Endothelial cell of umbilical vein (primary cell): Measurements from ENCODE around the gene RPGRIP1. TPM values are rescaled to one million over a fixed set of nuclear protein-coding genes. Genes with fewer than 3 reads are reported as not detected.

Source experiments
- BruUV-seq: library from RNA; stranded (reverse); fragments of 400-500 nt; replicated peaks from 2 replicates; lab custom pipeline; 2021; lab: Mats Ljungman, UMichigan
- CTCF ChIA-PET: fragments of 300-600, 350-600 bp; sonication (Branson Sonifier 250); formaldehyde crosslinking; loops from one replicate; lab custom pipeline; 2021; ENCODE audit warnings: antibody characterized with exemption, inconsistent platforms; lab: Charles Lee
- POLR2A ChIA-PET: fragments of 300-600, 350-600 bp; sonication (Branson Sonifier 250); formaldehyde crosslinking; loops from one replicate; lab custom pipeline; 2021; ENCODE audit warnings: antibody characterized with exemption, inconsistent platforms; lab: Charles Lee
- DNase-seq: peaks from one replicate; pipeline ENCODE4 v3.0.0-alpha.2; 2011; ENCODE audit warnings: low read depth, low spot score
- FAIRE-seq: peaks from 2 replicates; lab custom pipeline; 2011; peaks lifted over from hg19 to GRCh38; lab: Jason Lieb, UNC
- H2AFZ ChIP-seq: 2 replicates; pipeline ENCODE4 v1.6.0; 2012; ENCODE audit warnings: low read depth, low read length, control low read depth, inconsistent platforms
- H3K27ac ChIP-seq: 2 replicates; pipeline ENCODE4 v1.5.1; 2011; ENCODE audit warnings: low read depth, mild to moderate bottlenecking, control low read depth, low read length, moderate library complexity; ENCODE audit not compliant: insufficient read depth
- H3K27me3 ChIP-seq, 2 experiments: 2 replicates each; pipeline versions ENCODE4 v1.6.0 to v1.6.1; 2011; ENCODE audit warnings: low read length in 2 of 2, mixed read lengths in 1 of 2; ENCODE audit not compliant: control insufficient read depth in 2 of 2, insufficient read depth in 2 of 2
- H3K36me3 ChIP-seq, 2 experiments: 2 replicates in 1 of 2; 3 replicates in 1 of 2; pipeline ENCODE4 v1.5.1; 2011; ENCODE audit warnings: low read length in 2 of 2, mild to moderate bottlenecking in 1 of 2, moderate library complexity in 1 of 2; ENCODE audit not compliant: control insufficient read depth in 2 of 2, insufficient read depth in 2 of 2; ENCODE audit errors: extremely low read depth in 1 of 2
- H3K4me1 ChIP-seq: 3 replicates; pipeline ENCODE4 v1.5.1; 2011; ENCODE audit warnings: mild to moderate bottlenecking, low read length; ENCODE audit not compliant: control insufficient read depth, insufficient read depth; ENCODE audit errors: extremely low read depth
- H3K4me2 ChIP-seq: 2 replicates; pipeline ENCODE4 v1.6.1; 2011; ENCODE audit warnings: low read length, control low read depth, mixed read lengths; ENCODE audit not compliant: insufficient read depth
- H3K4me3 ChIP-seq, 3 experiments: fragments of 200-600 bp in 1 of 3; sonication (generic), shearing (Covaris generic) in 1 of 3; replicated peaks in 1 of 3; 2 replicates each; pipeline ENCODE4 v1.5.1; 2011 to 2016; ENCODE audit warnings: control low read depth in 3 of 3, low read length in 3 of 3, mild to moderate bottlenecking in 2 of 3, inconsistent platforms in 1 of 3, low read depth in 1 of 3, moderate library complexity in 1 of 3; ENCODE audit not compliant: insufficient read depth in 1 of 3
- H3K79me2 ChIP-seq: 2 replicates; pipeline ENCODE4 v1.6.0; 2012; ENCODE audit warnings: low read length, inconsistent platforms; ENCODE audit not compliant: control insufficient read depth, insufficient read depth
- H3K9ac ChIP-seq: replicated peaks from 2 replicates; pipeline ENCODE3; 2011; ENCODE audit warnings: low read length, control low read depth; ENCODE audit not compliant: insufficient read depth; ENCODE audit errors: extremely low read depth
- H3K9me1 ChIP-seq: replicated peaks from 3 replicates; pipeline ENCODE4 v1.6.0; 2011; ENCODE audit warnings: mild to moderate bottlenecking, low read length; ENCODE audit not compliant: control insufficient read depth, insufficient read depth; ENCODE audit errors: extremely low read depth
- H3K9me3 ChIP-seq: replicated peaks from 2 replicates; pipeline ENCODE4 v1.5.1; 2012; ENCODE audit warnings: low read length, inconsistent platforms; ENCODE audit not compliant: control insufficient read depth, insufficient read depth
- H4K20me1 ChIP-seq: replicated peaks from 2 replicates; pipeline ENCODE3; 2011; ENCODE audit warnings: mild to moderate bottlenecking, low read length; ENCODE audit not compliant: control insufficient read depth, insufficient read depth; ENCODE audit errors: extremely low read depth
- CTCF ChIP-seq, 2 donors: IDR thresholded peaks; 1 replicate in 1 of 2; 2 replicates in 1 of 2; pipeline ENCODE4 v1.5.1; 2011; ENCODE audit warnings: low read length in 2 of 2, mild to moderate bottlenecking in 2 of 2, moderate library complexity in 2 of 2, control low read depth in 1 of 2, inconsistent platforms in 1 of 2, low read depth in 1 of 2; ENCODE audit not compliant: insufficient read depth in 1 of 2; ENCODE audit errors: extremely low read depth in 1 of 2
- EZH2 ChIP-seq: IDR thresholded peaks from 2 replicates; pipeline ENCODE4 v1.6.1; 2012; ENCODE audit warnings: borderline replicate concordance, low read depth, mild to moderate bottlenecking, moderate library complexity, low read length, inconsistent platforms; ENCODE audit not compliant: severe bottlenecking
- FOS ChIP-seq: IDR thresholded peaks from 2 replicates; pipeline ENCODE4 v1.6.1; 2011; ENCODE audit warnings: mild to moderate bottlenecking, low read length, moderate library complexity, borderline replicate concordance; ENCODE audit not compliant: insufficient read depth
- GATA2 ChIP-seq: IDR thresholded peaks from 2 replicates; pipeline ENCODE4 v1.7.0; 2011; ENCODE audit warnings: low read depth, mild to moderate bottlenecking, moderate library complexity, mixed read lengths, low read length; ENCODE audit not compliant: insufficient read length, insufficient read depth
- JUN ChIP-seq: IDR thresholded peaks from 2 replicates; pipeline ENCODE4 v1.6.1; 2011; ENCODE audit warnings: borderline replicate concordance, low read depth; ENCODE audit not compliant: insufficient read length, insufficient read depth
- MAX ChIP-seq: IDR thresholded peaks from 2 replicates; pipeline ENCODE4 v1.6.1; 2011; ENCODE audit not compliant: insufficient read depth, insufficient read length
- MYC ChIP-seq: IDR thresholded peaks from one replicate; pipeline ENCODE4 v1.6.1; 2011; ENCODE audit warnings: mild to moderate bottlenecking, low read depth, low read length
- POLR2A ChIP-seq: IDR thresholded peaks from 2 replicates; pipeline ENCODE4 v1.6.1; 2012; ENCODE audit warnings: low read depth, mild to moderate bottlenecking, control low read depth, low read length
- POLR2AphosphoS5 ChIP-seq: IDR thresholded peaks from 2 replicates; pipeline ENCODE4 v1.6.1; 2012; ENCODE audit warnings: low read depth, mild to moderate bottlenecking, control low read depth, low read length, moderate library complexity; ENCODE audit not compliant: insufficient read depth
- dilution Hi-C: fragments of 300-500 bp; cut with MboI; formaldehyde crosslinking; loops from one replicate; pipeline ENCODE4 v1.15.0; 2019; ENCODE audit warnings: low sequenced_read_pairs; ENCODE audit not compliant: extremely low pct_ligation_motif_present
- intact Hi-C: fragments of 100-400 bp; cut with micrococcal nuclease; formaldehyde crosslinking; loops from one replicate; pipeline ENCODE4 v1.10.0; 2022
- polyA plus RNA-seq, 4 experiments: library from polyadenylated mRNA; depleted of rRNA in 3 of 4; stranded (reverse) in 3 of 4; unstranded in 1 of 4; fragments of >200 nt; gene quantifications; 2 replicates each; pipeline versions ENCODE4 v1.2.1 to v1.2.3, GENCODE V29; 2011 to 2012; ENCODE audit warnings: missing spikeins in 1 of 4
- total RNA-seq: library from RNA; stranded (reverse); gene quantifications from 2 replicates; pipeline ENCODE4 v1.2.3, GENCODE V29; 2021

Gene RPGRIP1
- total and polyA plus RNA-seq, 2 donors (not counting 3 experiments of a cell fraction or from before 2014, with no cell fraction given), result not detected

GRCh38 chr14:21263284-21264024 lies 16.4 kb upstream of the RPGRIP1 start:
- BruUV-seq, result no TSS peak
- no peak overlapping the region for H3K9ac ChIP-seq

More at GRCh38 chr14:21263284-21264024, 16.4 kb upstream of the RPGRIP1 start:
- H3K36me3 ChIP-seq, result peaks cover 18 to 48% of the 10 kb centered on the region in 2 experiments
- H3K79me2 ChIP-seq, result peaks cover 99% of the 10 kb centered on the region
- dilution Hi-C loops, result no loop called here
- peaks cover 60% of the 10 kb centered on the region for H4K20me1 ChIP-seq
- TF ChIP-seq MYC (no peak), EZH2 (no peak), CTCF (IDR thresholded peaks at IDR 0.05; ENCODE audit: extremely low read depth in 1 of 2, insufficient read depth in 1 of 2, low read depth in 1 of 2, low read length in 2 of 2) (no peak), MAX (no peak), GATA2 (no peak), FOS (no peak), POLR2AphosphoS5 (no peak), JUN (no peak), POLR2A (no peak)
- intact Hi-C loops, result no loop called here
- H3K27me3 ChIP-seq, result no peaks in the 10 kb centered on the region
- H3K9me3 ChIP-seq, result no peaks in the 10 kb centered on the region
- H2AFZ ChIP-seq, result no peak overlapping the region
- CTCF ChIA-PET, result no interaction called here
- POLR2A ChIA-PET, result interaction anchor here (0.7 kb wide), 1 partner anchor 226 kb away, joined by 3 read pairs; no protein-coding TSS in a partner anchor
- no peaks in the 10 kb centered on the region for H3K9me1 ChIP-seq
- DNase-seq (no peak), FAIRE-seq (no peak)
- no peak overlapping the region for H3K27ac ChIP-seq
- peaks cover 43% of the 10 kb centered on the region for H3K4me1 ChIP-seq
- H3K4me2 ChIP-seq, result peak overlapping the region; percentile 100
- H3K4me3 ChIP-seq, result peak overlapping the region in 1 of 3 experiments; percentile 16
